Esophagus squamous epithelium (tissue), 5 donors: Measurements from ENCODE around the gene KIAA0753. TPM values are rescaled to one million over a fixed set of nuclear protein-coding genes. Genes with fewer than 3 reads are reported as not detected.
A peak's percentile ranks its signal among the peaks of the same experiment; 100 is the strongest.

ENCODE experiments used
- DNase-seq: peaks from one replicate; lab custom pipeline; 2025; lab: John Stamatoyannopoulos, UW
- H3K27ac ChIP-seq, 4 donors: fragments of 200-600 bp; sonication (generic); one replicate each; pipeline ENCODE4 v1.5.1; 2016 to 2019; ENCODE audit warnings: mild to moderate bottlenecking in 1 of 4
- H3K27me3 ChIP-seq, 4 donors: fragments of 200-600 bp; sonication (generic); 1 replicate in 3 of 4; 2 replicates in 1 of 4; pipeline versions ENCODE4 v1.5.1 to v1.6.0; 2017 to 2021; ENCODE audit warnings: antibody characterized with exemption in 1 of 4
- H3K36me3 ChIP-seq, 3 donors: fragments of 200-600 bp; sonication (generic); one replicate each; pipeline ENCODE4 v1.5.1; 2016 to 2019
- H3K4me1 ChIP-seq, 3 donors: fragments of 200-600 bp; sonication (generic); one replicate each; pipeline ENCODE4 v1.5.1; 2017 to 2019
- H3K4me3 ChIP-seq, 4 donors: fragments of 200-600 bp; sonication (generic); 1 replicate in 3 of 4; 2 replicates in 1 of 4; pipeline ENCODE4 v1.5.1; 2016 to 2019; ENCODE audit warnings: mild to moderate bottlenecking in 2 of 4, moderate library complexity in 1 of 4
- H3K9me3 ChIP-seq, 3 donors: fragments of 200-600 bp; sonication (generic); one replicate each; pipeline ENCODE4 v1.5.1; 2016 to 2019
- CTCF ChIP-seq, 6 experiments: fragments of 450-650 bp in 4 of 6; fragments of 200-600 bp in 2 of 6; sonication (generic) in 2 of 6; IDR thresholded peaks; one replicate each; pipeline ENCODE4 v1.5.1; 2016 to 2019; ENCODE audit warnings: antibody characterized with exemption in 6 of 6, mild to moderate bottlenecking in 4 of 6, moderate library complexity in 4 of 6
- POLR2A ChIP-seq, 4 donors: fragments of 450-650 bp; IDR thresholded peaks; one replicate each; pipeline ENCODE4 v1.6.1; 2017; ENCODE audit warnings: antibody characterized with exemption in 4 of 4, mild to moderate bottlenecking in 4 of 4, moderate library complexity in 3 of 4
- WGBS, 2 donors: methylation state at CpG; one replicate each; pipeline ENCODE4 v1.1.5; 2018; 5-methylcytosine and 5-hydroxymethylcytosine counted together
- intact Hi-C: fragments of 100-400 bp; cut with DNase I; formaldehyde crosslinking; loops from one replicate; pipeline ENCODE4 v1.15.0; 2022
- total RNA-seq, 4 donors: library from RNA; depleted of rRNA; stranded (reverse); fragments of >200 nt; gene quantifications; one replicate each; pipeline ENCODE4 v1.1.0, GENCODE V29; 2016
- donor health status: DM: yes; HTN: yes; CAD: no.

Gene KIAA0753
- total RNA-seq, 4 donors from 2014 or later, result 8.1 to 17.4 (median 11.4) TPM

- TF ChIP-seq CTCF (IDR thresholded peaks at IDR 0.05) (no peak), POLR2A (IDR thresholded peaks at IDR 0.05) (no peak)
- 34 to 48% methylated on average over 7 of the region's 7 CpGs for WGBS, 2 donors
- H3K27ac ChIP-seq, result peak overlapping the region in 2 of 4 donors; percentile 31 to 40
Measured at GRCh38 chr17:6591599-6592158, 48.8 kb downstream of the KIAA0753 start.

GRCh38 chr17:6589266-6589946 is 51.1 kb downstream of the KIAA0753 start:
- Histone ChIP-seq H3K4me3 (no peak overlapping the region), H3K4me1 (peaks cover 0 to 4% (median 3%) of the 10 kb centered on the region in 3 donors), H3K27ac (no peak overlapping the region), H3K9me3 (peaks cover 0 to 9% (median 0%) of the 10 kb centered on the region in 3 donors), H3K36me3 (peaks cover 4 to 97% (median 16%) of the 10 kb centered on the region in 3 donors), H3K27me3 (no peaks in the 10 kb centered on the region)
- DNase-seq, result no peak
- 89 to 92% methylated on average over 13 to 14 of the region's 15 CpGs for WGBS, 2 donors
- no peak for TF ChIP-seq CTCF (IDR thresholded peaks at IDR 0.05)
- TF ChIP-seq POLR2A (IDR thresholded peaks at IDR 0.05), result no peak
- intact Hi-C loops, result no loop called here

More at GRCh38 chr17:6591599-6592158, 48.8 kb downstream of the KIAA0753 start:
- peaks cover 0 to 4% (median 3%) of the 10 kb centered on the region in 3 donors for H3K4me1 ChIP-seq
- H3K4me3 ChIP-seq, result no peak overlapping the region
- H3K9me3 ChIP-seq, result no peaks in the 10 kb centered on the region
- no peak for DNase-seq
- H3K36me3 ChIP-seq, result peaks cover 1 to 97% (median 21%) of the 10 kb centered on the region in 3 donors
- intact Hi-C loops, result no loop called here
- no peaks in the 10 kb centered on the region for H3K27me3 ChIP-seq

DNA sequence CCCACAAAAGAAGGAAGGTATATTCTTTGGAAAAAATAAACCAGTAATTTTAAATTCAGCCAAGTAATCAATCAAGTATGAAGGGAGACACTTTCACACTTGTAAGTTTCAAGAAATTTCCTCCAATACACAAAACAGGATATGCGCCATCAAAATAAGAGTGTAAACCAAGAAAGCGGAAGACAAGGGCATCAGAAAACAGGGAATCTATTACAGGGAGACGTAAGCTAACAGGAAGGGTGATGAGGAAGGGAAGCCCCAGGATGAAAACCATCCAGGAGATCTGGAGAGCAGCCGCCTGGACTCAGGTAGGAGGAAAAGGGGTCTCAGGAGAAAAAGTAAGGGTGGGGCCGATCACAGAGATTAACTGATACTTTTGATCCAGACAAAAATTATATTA is 52.3 kb downstream of the KIAA0753 start:
- peaks cover 4 to 97% (median 10%) of the 10 kb centered on the region in 3 donors for H3K36me3 ChIP-seq
- 91 to 94% methylated on average over 5 of the region's 5 CpGs for WGBS, 2 donors
- TF ChIP-seq POLR2A (IDR thresholded peaks at IDR 0.05), result no peak
- TF ChIP-seq CTCF (IDR thresholded peaks at IDR 0.05), result no peak
- no peaks in the 10 kb centered on the region for H3K27me3 ChIP-seq
- H3K4me1 ChIP-seq, result peaks cover 0 to 4% (median 3%) of the 10 kb centered on the region in 3 donors
- DNase-seq, result no peak
- no peak overlapping the region for H3K4me3 ChIP-seq
- no peak overlapping the region for H3K27ac ChIP-seq
- intact Hi-C loops, result no loop called here
- peaks cover 0 to 9% (median 0%) of the 10 kb centered on the region in 3 donors for H3K9me3 ChIP-seq

DNA sequence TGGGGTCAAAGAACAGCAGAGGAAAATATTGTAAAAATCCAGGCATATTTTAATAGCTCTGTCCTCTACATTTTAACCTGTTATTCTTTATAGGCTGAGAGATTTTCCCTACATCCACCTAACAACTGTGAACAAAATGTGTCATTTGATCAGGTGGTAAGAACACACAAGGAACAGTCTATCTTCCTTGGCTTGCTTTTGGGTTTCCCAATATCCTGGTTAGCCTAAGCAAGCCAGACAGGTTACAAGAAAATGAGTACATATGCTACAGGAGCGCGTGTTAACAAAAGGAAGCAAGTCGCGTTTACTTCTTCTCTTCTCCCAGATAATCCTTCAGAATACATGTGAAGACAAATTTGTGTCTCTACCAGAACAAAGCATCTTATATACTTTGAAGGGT is 53.2 kb downstream of the KIAA0753 start:
- no peaks in the 10 kb centered on the region for H3K27me3 ChIP-seq
- H3K4me3 ChIP-seq, result no peak overlapping the region
- H3K9me3 ChIP-seq, result peaks cover 0 to 9% (median 0%) of the 10 kb centered on the region in 3 donors
- intact Hi-C loops, result no loop called here
- 70 to 88% methylated on average over 4 of the region's 4 CpGs for WGBS, 2 donors
- no peak for DNase-seq
- no peak overlapping the region for H3K27ac ChIP-seq
- no peak for TF ChIP-seq POLR2A (IDR thresholded peaks at IDR 0.05)
- no peak for TF ChIP-seq CTCF (IDR thresholded peaks at IDR 0.05)
- peaks cover 0 to 4% (median 3%) of the 10 kb centered on the region in 3 donors for H3K4me1 ChIP-seq
- peaks cover 4 to 96% (median 9%) of the 10 kb centered on the region in 3 donors for H3K36me3 ChIP-seq

- WGBS, 2 donors, result 95 to 99% methylated on average over 4 of the region's 4 CpGs
- Histone ChIP-seq H3K4me1 (peaks cover 0 to 1% (median 0%) of the 10 kb centered on the region in 3 donors), H3K36me3 (peaks cover 4 to 92% (median 12%) of the 10 kb centered on the region in 3 donors), H3K27me3 (no peaks in the 10 kb centered on the region), H3K4me3 (no peak overlapping the region), H3K27ac (no peak overlapping the region), H3K9me3 (peaks cover 0 to 9% (median 0%) of the 10 kb centered on the region in 3 donors)
- intact Hi-C loops, result no loop called here
- no peak for DNase-seq
- TF ChIP-seq POLR2A (IDR thresholded peaks at IDR 0.05) (no peak), CTCF (IDR thresholded peaks at IDR 0.05) (no peak)
Measured at GRCh38 chr17:6583411-6583810, 57.1 kb downstream of the KIAA0753 start.
